K562 (cell line): ENCODE measurements around the gene CEP41. TPM values are rescaled to one million over a fixed set of nuclear protein-coding genes. Genes with fewer than 3 reads are reported as not detected.
A peak's percentile ranks its signal among the peaks of the same experiment; 100 is the strongest.

ENCODE experiments used
- CBFA2T3 ChIP-seq: fragments of 450-650 bp; IDR thresholded peaks from 2 replicates; pipeline ENCODE4 v1.6.1; 2017
- NR0B1 ChIP-seq: fragments of 450-650 bp; IDR thresholded peaks from one replicate; pipeline ENCODE4 v1.6.1; 2018; ENCODE audit warnings: mild to moderate bottlenecking, moderate library complexity; ENCODE audit not compliant: partially characterized antibody
- PHF20 ChIP-seq: fragments of 450-650 bp; IDR thresholded peaks from 2 replicates; pipeline ENCODE4 v1.6.1; 2018; ENCODE audit not compliant: partially characterized antibody
- PRMT5 ChIP-seq: sonication (generic); formaldehyde crosslinking; IDR thresholded peaks from 2 replicates; pipeline ENCODE4 v1.5.0; 2020; ENCODE audit warnings: missing genetic modification reagents
- TAF9B ChIP-seq: fragments of 450-650 bp; IDR thresholded peaks from 2 replicates; pipeline ENCODE4 v1.6.1; 2018; ENCODE audit warnings: mild to moderate bottlenecking; ENCODE audit not compliant: partially characterized antibody
- TCF7 ChIP-seq: sonication (generic); IDR thresholded peaks from 2 replicates; pipeline ENCODE4 v1.6.1; 2016; ENCODE audit warnings: antibody characterized with exemption, borderline replicate concordance
- TEAD1 ChIP-seq, 2 experiments: fragments of 450-650 bp in 1 of 2; sonication (generic) in 1 of 2; formaldehyde crosslinking; IDR thresholded peaks; 2 replicates each; pipeline versions ENCODE4 v1.4.0 to v1.8.0; 2020 to 2022; ENCODE audit warnings: mild to moderate bottlenecking in 2 of 2, missing genetic modification reagents in 1 of 2
- TFAP4 ChIP-seq: sonication (generic); formaldehyde crosslinking; IDR thresholded peaks from 2 replicates; pipeline ENCODE4 v1.8.0; 2022; ENCODE audit warnings: missing genetic modification reagents, mild to moderate bottlenecking, moderate library complexity, borderline replicate concordance
- TOE1 ChIP-seq, 2 experiments: fragments of 450-650 bp in 1 of 2; sonication (generic) in 1 of 2; formaldehyde crosslinking in 1 of 2; IDR thresholded peaks; 2 replicates each; pipeline versions ENCODE4 v1.7.1 to v1.8.0; 2016 to 2022; ENCODE audit warnings: borderline replicate concordance in 2 of 2, mild to moderate bottlenecking in 2 of 2, antibody characterized with exemption in 1 of 2, inconsistent platforms in 1 of 2, low read depth in 1 of 2, missing genetic modification reagents in 1 of 2, moderate library complexity in 1 of 2
- UBTF ChIP-seq, 2 experiments: IDR thresholded peaks; 2 replicates each; pipeline ENCODE4 v1.6.1; 2012; ENCODE audit warnings: improper control_type of control experiment in 2 of 2, low read depth in 2 of 2, low read length in 2 of 2, borderline replicate concordance in 1 of 2
- ZNF143 ChIP-seq: sonication (generic); formaldehyde crosslinking; IDR thresholded peaks from 2 replicates; pipeline ENCODE4 v1.9.0; 2022; ENCODE audit warnings: mild to moderate bottlenecking, missing genetic modification reagents
- ZNF316 ChIP-seq: fragments of 450-650 bp; IDR thresholded peaks from 2 replicates; pipeline ENCODE4 v1.6.1; 2016
- polyA plus RNA-seq, 8 experiments: library from polyadenylated mRNA; depleted of rRNA in 4 of 8; stranded (reverse) in 5 of 8; unstranded in 3 of 8; fragments of >200 nt; fragmentation: Nextera tagmentation in 2 of 8; fragmentation: Illumina TruSeq in 1 of 8; extraction: Ambion mirVana in 2 of 8; extraction: Trizol in 1 of 8; gene quantifications; 2 replicates each; pipeline versions ENCODE4 v1.2.1 to v1.2.3, GENCODE V29; 2011 to 2014; ENCODE audit warnings: inconsistent platforms in 1 of 8, missing spikeins in 1 of 8
- total RNA-seq, 7 experiments: library from RNA; depleted of rRNA in 6 of 7; stranded (reverse); fragments of >200 nt in 6 of 7; fragmentation: Illumina TruSeq in 2 of 7; extraction: Trizol in 2 of 7; gene quantifications; 2 replicates each; pipeline versions ENCODE4 v1.2.1 to v1.2.3, GENCODE V29; 2011 to 2021; ENCODE audit warnings: low replicate concordance in 1 of 7
- TF ChIP-seq, protein P1 (sequence below): sonication (generic); formaldehyde crosslinking; IDR thresholded peaks from 2 replicates; pipeline ENCODE4 v1.8.1; 2023; ENCODE audit warnings: mild to moderate bottlenecking, missing genetic modification reagents
- TF ChIP-seq, protein P2 (sequence below): sonication (generic); formaldehyde crosslinking; IDR thresholded peaks from 2 replicates; pipeline ENCODE4 v1.9.0; 2022; ENCODE audit warnings: mild to moderate bottlenecking, missing genetic modification reagents
- TF ChIP-seq, protein P3 (sequence below): IDR thresholded peaks from 2 replicates; pipeline ENCODE4 v1.6.1; 2012; ENCODE audit warnings: low read depth, low read length, improper control_type of control experiment, borderline replicate concordance

CEP41 gene
- total and polyA plus RNA-seq, 9 of the 15 experiments (the other 6 are each of a cell fraction or from before 2014, with no cell fraction given), result 1.5 to 15.5 (median 6.4) TPM

DNA sequence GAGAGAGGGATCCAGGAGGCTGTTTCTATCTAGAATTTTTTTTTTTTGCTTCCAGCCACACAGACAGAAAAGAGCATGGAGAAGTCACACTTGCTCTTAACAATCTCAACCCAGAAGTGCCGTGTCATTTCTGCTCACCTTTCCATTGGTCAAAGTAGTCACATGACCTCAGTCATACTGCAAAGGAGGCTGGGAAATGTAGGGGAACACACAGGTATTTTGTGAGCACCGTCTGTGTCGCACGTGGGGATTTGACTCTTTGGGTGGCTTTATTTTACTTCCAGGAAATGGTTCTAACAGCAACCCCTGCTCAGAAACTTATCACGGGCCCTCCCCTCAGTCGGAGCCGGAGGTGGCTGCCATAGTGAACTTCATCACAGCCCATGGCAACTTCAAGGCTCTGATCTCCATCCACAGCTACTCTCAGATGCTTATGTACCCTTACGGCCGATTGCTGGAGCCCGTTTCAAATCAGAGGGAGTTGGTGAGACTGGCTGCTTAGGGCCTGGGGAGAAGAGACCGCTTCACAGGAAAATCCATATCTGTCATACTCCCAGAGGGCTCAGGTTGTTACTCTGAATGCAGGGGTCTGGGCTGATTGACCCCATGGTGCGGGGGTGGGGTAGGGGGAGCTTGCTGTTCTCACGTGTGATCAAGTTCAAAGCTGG, 73.6 kb downstream of the CEP41 start (continued):
- no peak for TF ChIP-seq UBTF (IDR thresholded peaks at IDR 0.05; ENCODE audit: borderline replicate concordance in 1 of 2, low read depth in 2 of 2, low read length in 2 of 2)
- TF ChIP-seq, protein P1, sequence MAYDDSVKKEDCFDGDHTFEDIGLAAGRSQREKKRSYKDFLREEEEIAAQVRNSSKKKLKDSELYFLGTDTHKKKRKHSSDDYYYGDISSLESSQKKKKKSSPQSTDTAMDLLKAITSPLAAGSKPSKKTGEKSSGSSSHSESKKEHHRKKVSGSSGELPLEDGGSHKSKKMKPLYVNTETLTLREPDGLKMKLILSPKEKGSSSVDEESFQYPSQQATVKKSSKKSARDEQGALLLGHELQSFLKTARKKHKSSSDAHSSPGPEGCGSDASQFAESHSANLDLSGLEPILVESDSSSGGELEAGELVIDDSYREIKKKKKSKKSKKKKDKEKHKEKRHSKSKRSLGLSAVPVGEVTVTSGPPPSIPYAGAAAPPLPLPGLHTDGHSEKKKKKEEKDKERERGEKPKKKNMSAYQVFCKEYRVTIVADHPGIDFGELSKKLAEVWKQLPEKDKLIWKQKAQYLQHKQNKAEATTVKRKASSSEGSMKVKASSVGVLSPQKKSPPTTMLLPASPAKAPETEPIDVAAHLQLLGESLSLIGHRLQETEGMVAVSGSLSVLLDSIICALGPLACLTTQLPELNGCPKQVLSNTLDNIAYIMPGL, result no peak
- TF ChIP-seq ZNF316, result peak; percentile 63; the same call in 1 of the 2 replicates
- TF ChIP-seq, protein P2, sequence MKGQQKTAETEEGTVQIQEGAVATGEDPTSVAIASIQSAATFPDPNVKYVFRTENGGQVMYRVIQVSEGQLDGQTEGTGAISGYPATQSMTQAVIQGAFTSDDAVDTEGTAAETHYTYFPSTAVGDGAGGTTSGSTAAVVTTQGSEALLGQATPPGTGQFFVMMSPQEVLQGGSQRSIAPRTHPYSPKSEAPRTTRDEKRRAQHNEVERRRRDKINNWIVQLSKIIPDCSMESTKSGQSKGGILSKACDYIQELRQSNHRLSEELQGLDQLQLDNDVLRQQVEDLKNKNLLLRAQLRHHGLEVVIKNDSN (CRISPR knock-in tag), result peak; percentile 89
- no peak for TF ChIP-seq NR0B1
- TF ChIP-seq TCF7, result no peak
- TF ChIP-seq TOE1 (IDR thresholded peaks at IDR 0.05; ENCODE audit: borderline replicate concordance), result peak; percentile 96
- TF ChIP-seq TOE1 (CRISPR knock-in tag; IDR thresholded peaks at IDR 0.05; ENCODE audit: borderline replicate concordance, low read depth), result no peak
- peak; percentile 17; the same call in 1 of the 2 replicates for TF ChIP-seq TFAP4 (CRISPR knock-in tag)
- TF ChIP-seq ZNF143 (CRISPR knock-in tag), result peak; percentile 73
- TF ChIP-seq, protein P3, sequence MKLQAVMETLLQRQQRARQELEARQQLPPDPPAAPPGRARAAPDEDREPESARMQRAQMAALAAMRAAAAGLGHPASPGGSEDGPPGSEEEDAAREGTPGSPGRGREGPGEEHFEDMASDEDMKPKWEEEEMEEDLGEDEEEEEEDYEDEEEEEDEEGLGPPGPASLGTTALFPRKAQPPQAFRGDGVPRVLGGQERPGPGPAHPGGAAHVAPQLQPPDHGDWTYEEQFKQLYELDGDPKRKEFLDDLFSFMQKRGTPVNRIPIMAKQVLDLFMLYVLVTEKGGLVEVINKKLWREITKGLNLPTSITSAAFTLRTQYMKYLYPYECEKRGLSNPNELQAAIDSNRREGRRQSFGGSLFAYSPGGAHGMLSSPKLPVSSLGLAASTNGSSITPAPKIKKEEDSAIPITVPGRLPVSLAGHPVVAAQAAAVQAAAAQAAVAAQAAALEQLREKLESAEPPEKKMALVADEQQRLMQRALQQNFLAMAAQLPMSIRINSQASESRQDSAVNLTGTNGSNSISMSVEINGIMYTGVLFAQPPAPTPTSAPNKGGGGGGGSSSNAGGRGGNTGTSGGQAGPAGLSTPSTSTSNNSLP, result no peak
- peak; percentile 25 for TF ChIP-seq PHF20
- no peak for TF ChIP-seq PRMT5 (CRISPR knock-in tag)
- TF ChIP-seq TEAD1 (CRISPR knock-in tag; IDR thresholded peaks at IDR 0.05), result no peak
- no peak for TF ChIP-seq TAF9B
- no peak for TF ChIP-seq CBFA2T3
